ENCODE data around the gene OR4F15. TPM values are rescaled to one million over a fixed set of nuclear protein-coding genes. Genes with fewer than 3 reads are reported as not detected.

The OR4F15 gene
- total RNA-seq, 2 donors from 2014 or later = not detected

GRCh38 chr15:101828774-101829173, 16.8 kb downstream of the OR4F15 start:
- Histone ChIP-seq H3K27me3 (ENCODE audit: control insufficient read depth, insufficient read depth, low read length, poor library complexity, severe bottlenecking) (peaks cover 14% of the 10 kb centered on the region), H3K36me3 (ENCODE audit: control insufficient read depth, insufficient read depth, low read length) (no peaks in the 10 kb centered on the region), H3K9ac (ENCODE audit: extremely low read depth, low read length, poor library complexity, severe bottlenecking) (no peak overlapping the region), H3K4me3 (ENCODE audit: low read length) (no peak overlapping the region), H3K27ac (ENCODE audit: low read depth, low read length) (no peak overlapping the region), H3K9me3 (ENCODE audit: control insufficient read depth, low read length) (no peaks in the 10 kb centered on the region), H3K4me1 (ENCODE audit: control insufficient read depth, insufficient read depth, low read length) (no peaks in the 10 kb centered on the region)
- no peak for DNase-seq
- Mint-ChIP-seq H3K36me3 (ENCODE audit: low read depth) (no peaks in the 10 kb centered on the region), H3K27me3 (ENCODE audit: insufficient read depth) (peaks cover 2% of the 10 kb centered on the region), H3K4me1 (no peaks in the 10 kb centered on the region), H3K4me3 (no peak overlapping the region), H3K9me3 (no peaks in the 10 kb centered on the region), H3K27ac (no peak overlapping the region)
- TF ChIP-seq CTCF (conservative IDR thresholded peaks at IDR 0.05) = no peak
- 87 to 89% methylated on average over 5 of the region's 5 CpGs for WGBS, 2 experiments (ENCODE audit: insufficient coverage in 1 of 2, insufficient read length in 1 of 2)

- Mint-ChIP-seq H3K27ac (no peak overlapping the region), H3K4me3 (no peak overlapping the region), H3K27me3 (ENCODE audit: insufficient read depth) (peaks cover 2% of the 10 kb centered on the region), H3K9me3 (no peaks in the 10 kb centered on the region), H3K4me1 (no peaks in the 10 kb centered on the region), H3K36me3 (ENCODE audit: low read depth) (no peaks in the 10 kb centered on the region)
- DNase-seq = no peak
- H3K4me3 ChIP-seq (ENCODE audit: low read length) = no peak overlapping the region
- H3K27me3 ChIP-seq (ENCODE audit: control insufficient read depth, insufficient read depth, low read length, poor library complexity, severe bottlenecking) = no peaks in the 10 kb centered on the region
- no peaks in the 10 kb centered on the region for H3K4me1 ChIP-seq (ENCODE audit: control insufficient read depth, insufficient read depth, low read length)
- 80% methylated on average over 3 of the region's 3 CpGs; no CpG with 5 or more reads in 1 of the 2 experiments for WGBS, 2 experiments (ENCODE audit: insufficient coverage in 1 of 2, insufficient read length in 1 of 2)
- no peak for TF ChIP-seq CTCF (conservative IDR thresholded peaks at IDR 0.05)
- H3K36me3 ChIP-seq (ENCODE audit: control insufficient read depth, insufficient read depth, low read length) = no peaks in the 10 kb centered on the region
- H3K9me3 ChIP-seq (ENCODE audit: control insufficient read depth, low read length) = no peaks in the 10 kb centered on the region
- H3K27ac ChIP-seq (ENCODE audit: low read depth, low read length) = no peak overlapping the region
- no peak overlapping the region for H3K9ac ChIP-seq (ENCODE audit: extremely low read depth, low read length, poor library complexity, severe bottlenecking)
Measured at GRCh38 chr15:101841656-101842055, 29.7 kb downstream of the OR4F15 start.

GRCh38 chr15:101844916-101845315, 32.9 kb downstream of the OR4F15 start:
- WGBS, 2 experiments (ENCODE audit: insufficient coverage in 1 of 2, insufficient read length in 1 of 2) = 90 to 100% methylated on average over 2 to 4 of the region's 6 CpGs
- Mint-ChIP-seq H3K4me1 (no peaks in the 10 kb centered on the region), H3K27ac (no peak overlapping the region), H3K9me3 (no peaks in the 10 kb centered on the region), H3K4me3 (no peak overlapping the region), H3K36me3 (ENCODE audit: low read depth) (no peaks in the 10 kb centered on the region), H3K27me3 (ENCODE audit: insufficient read depth) (no peaks in the 10 kb centered on the region)
- no peak for TF ChIP-seq CTCF (conservative IDR thresholded peaks at IDR 0.05)
- Histone ChIP-seq H3K9ac (ENCODE audit: extremely low read depth, low read length, poor library complexity, severe bottlenecking) (no peak overlapping the region), H3K9me3 (ENCODE audit: control insufficient read depth, low read length) (no peaks in the 10 kb centered on the region), H3K4me3 (ENCODE audit: low read length) (no peak overlapping the region), H3K27ac (ENCODE audit: low read depth, low read length) (no peak overlapping the region), H3K4me1 (ENCODE audit: control insufficient read depth, insufficient read depth, low read length) (no peaks in the 10 kb centered on the region), H3K27me3 (ENCODE audit: control insufficient read depth, insufficient read depth, low read length, poor library complexity, severe bottlenecking) (no peaks in the 10 kb centered on the region), H3K36me3 (ENCODE audit: control insufficient read depth, insufficient read depth, low read length) (no peaks in the 10 kb centered on the region)
- no peak for DNase-seq
